G401.6 (cell line): ENCODE measurements around the gene PHLDB2.

Source experiments
- FAIRE-seq: peaks from 2 replicates; lab custom pipeline; 2012; peaks lifted over from hg19 to GRCh38; lab: Jason Lieb, UNC

PHLDB2 gene

DNA sequence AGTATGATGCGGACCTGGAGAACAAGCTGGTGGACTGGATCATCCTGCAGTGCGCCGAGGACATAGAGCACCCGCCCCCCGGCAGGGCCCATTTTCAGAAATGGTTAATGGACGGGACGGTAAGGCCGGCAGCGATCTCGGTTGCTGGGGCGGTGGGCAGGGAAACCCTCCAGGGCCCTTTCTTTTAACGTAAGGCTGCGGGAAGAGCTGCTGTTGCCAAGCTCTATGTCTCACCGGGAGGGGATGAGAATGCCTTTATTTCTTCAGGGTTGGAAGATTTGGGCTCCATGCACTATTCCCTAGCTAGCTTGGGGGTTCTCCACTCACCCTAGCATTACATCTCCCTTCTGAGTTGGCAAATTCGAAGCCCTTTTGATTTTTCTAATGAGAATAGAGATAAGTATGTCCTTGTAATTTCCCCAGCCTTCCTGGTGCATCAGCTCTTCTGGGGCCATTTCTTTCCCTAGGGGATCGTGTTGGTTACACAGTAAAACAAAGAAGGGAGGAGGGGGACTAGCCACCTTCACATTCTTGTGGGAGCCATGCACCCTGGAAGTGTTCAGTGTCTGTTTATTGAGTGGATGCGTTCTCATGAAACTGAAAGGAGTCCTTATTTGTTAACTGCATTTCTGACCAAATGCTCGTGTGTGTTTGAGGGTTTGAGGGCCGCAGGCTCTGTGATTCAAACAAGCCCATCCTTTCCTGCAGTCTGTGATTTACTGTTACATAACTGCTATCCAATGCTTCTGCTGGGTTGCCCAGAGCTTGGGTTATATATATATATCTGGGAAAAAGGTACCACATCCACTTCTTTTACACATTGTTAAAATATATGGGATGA, 140.6 kb downstream of the PHLDB2 start:
- FAIRE-seq, result no peak

DNA sequence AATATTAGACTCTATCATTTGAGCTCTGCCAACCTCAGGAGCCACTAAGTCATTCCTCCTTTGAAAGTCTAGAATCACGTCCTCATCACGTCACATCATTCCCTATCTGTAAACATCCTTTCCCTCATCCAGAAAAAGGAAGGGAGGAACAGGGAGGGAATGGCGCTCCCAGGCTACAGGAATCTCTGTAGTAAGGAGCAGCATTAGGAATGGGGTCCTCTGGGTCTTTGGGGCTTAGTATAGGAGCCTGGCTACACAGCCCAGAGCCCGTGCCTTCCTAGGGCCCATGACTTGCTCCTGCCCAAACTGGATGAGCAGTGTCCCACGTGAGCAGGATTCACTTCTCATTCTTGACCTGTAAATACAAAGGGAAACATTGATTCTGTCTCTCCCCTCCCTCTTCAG, 141.3 kb downstream of the PHLDB2 start:
- FAIRE-seq, result no peak

DNA sequence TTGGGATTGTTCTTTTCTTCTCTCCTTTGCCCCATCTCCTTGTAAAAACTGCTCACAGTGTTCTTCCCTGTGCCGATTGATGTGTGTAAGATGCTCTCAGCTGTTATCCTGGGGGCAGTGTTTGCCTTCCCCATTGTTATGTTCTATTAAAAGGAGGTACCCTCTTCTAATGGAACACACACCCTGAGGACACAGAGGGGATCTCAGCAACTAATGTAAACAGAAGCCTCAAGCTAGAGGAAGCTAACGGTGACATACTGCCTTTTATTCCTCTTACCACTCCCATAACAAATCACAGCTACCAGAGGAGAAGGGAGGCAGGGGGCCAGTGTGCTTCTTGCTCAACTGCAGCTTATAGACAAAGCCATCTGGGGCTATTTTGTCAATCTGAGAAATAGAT, 141.9 kb downstream of the PHLDB2 start:
- FAIRE-seq, result no peak

DNA sequence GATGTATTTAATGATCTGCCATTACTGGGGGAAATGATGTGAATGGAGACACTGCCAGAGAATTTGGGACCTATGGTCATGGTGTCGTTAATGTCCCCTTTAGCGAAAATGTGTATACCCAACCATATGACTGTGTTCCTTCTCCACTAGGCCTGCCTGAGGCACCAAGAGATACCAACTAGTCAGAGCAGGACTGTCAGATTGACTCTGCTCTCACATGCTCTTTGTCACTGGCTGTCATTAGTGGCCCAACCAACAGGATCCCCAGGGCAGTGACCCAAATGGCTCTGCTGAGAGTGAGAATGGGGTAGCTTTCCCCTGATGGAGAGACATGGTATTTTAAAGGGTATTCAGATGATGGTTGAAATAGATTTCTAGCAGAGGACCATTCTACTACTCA, 142.5 kb downstream of the PHLDB2 start:
- no peak for FAIRE-seq

DNA sequence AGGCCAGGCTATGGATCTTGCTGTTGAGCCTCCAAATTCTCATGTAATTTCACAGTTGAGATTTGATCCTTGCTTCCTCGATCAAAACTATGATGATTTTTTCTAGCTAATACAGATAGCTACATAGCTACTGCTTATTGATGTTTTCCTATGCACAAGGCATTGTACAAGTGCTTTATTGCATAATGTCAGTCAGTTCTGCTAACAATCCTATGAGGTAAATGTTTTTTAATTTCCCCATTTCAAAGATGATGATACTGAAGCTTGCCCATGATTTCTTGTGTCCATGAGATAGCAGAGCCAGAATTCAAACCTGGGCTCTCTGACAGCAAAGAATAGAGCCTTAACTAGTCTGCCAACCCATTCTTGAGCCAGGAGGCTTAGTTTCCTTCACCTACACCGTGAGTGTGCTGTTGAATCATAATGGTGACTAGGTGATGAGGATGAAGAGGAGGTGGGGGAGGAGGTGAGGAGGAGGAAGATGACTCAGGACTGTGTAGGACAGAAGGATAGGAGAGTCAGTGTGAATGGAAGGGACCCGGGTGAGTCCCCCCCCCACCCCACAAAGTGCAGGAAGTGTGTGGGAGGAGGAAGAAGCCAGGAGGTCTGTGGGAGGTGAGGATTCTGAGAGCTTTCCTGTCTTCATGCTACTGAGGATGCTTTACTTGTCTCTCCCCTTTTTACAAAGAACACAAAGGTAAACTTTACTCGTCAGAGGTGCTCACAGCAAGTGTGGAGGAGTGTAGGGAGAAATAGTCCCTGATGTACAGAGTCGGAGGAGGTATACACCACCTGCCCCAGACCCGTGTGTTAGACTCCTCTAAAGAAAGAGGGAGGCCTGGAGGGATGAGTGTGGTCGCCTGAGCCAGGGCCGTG, 143.3 kb downstream of the PHLDB2 start:
- no peak for FAIRE-seq

DNA sequence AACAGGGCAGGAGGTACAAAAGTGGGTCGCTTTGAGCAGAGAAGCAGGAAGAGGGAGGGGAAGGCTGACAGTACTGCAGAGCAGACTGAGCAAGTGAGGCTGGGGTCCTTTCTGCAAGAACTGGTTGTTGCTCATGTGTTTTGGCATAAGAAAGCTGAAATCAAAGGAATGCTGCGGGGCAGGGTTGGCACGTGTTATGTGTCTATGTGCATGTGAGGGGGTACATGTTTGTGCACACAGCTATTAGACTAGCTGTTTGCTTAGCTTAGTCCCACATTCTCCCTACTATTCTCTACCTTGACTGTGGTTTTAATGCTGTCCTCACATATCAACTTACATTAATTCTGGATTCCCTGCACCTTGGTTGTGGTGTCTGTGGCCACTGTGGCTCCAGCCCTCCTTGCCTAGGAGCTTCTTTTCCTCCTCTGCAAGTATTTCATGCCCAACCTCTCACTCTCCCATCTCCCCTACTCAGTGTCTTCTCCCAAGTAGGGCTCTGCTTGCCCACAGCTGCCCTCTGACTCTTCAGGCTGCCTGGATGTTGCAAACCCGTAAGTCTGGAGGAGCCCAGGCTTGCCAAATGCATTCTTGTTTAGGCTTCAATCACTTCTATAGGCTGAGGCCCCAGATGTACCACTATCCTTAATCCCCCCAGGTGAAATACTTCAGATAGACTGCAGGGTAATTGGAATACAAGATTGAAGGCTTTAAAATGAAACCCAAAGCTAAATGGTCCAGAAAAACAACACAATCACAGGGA, 144.4 kb downstream of the PHLDB2 start:
- no peak for FAIRE-seq

DNA sequence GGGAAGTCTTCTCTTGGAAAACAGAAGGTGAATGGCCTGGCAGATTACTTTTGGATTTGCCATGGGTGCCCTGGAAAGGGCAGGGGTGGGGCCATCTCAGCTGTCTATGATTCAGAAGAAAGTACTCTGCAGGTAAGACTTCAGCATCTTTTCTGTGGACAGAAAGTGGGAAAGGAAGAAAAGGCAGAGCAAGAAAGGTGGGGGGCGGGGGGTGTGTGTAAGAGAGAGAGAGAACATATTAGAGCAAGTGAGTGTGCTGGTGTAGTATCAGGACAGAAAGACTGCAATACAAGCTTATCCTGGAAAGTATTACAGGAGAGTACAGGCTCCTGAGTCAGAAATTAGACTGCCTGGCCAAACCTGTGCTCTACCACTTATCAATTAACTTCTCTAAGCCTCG, 145.1 kb downstream of the PHLDB2 start:
- FAIRE-seq, result no peak

DNA sequence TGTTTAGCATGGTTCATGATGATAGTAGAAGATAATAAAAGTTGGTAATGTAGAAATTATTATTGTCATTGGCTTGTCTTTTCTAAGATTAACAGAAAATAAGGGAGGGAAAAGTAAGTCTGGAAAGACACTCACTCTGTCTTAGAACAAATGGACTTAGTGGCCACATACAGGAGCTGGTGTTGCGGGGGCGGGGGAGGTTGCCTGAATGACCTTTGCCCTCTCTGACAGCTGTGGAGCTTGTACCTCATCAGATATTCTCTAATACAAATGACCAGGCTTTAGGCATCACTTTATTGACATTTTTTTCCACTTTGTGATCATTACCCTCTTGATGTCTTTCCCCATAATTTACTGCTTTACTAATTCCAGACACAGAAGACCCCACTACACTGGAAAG, 145.6 kb downstream of the PHLDB2 start:
- FAIRE-seq, result no peak

DNA sequence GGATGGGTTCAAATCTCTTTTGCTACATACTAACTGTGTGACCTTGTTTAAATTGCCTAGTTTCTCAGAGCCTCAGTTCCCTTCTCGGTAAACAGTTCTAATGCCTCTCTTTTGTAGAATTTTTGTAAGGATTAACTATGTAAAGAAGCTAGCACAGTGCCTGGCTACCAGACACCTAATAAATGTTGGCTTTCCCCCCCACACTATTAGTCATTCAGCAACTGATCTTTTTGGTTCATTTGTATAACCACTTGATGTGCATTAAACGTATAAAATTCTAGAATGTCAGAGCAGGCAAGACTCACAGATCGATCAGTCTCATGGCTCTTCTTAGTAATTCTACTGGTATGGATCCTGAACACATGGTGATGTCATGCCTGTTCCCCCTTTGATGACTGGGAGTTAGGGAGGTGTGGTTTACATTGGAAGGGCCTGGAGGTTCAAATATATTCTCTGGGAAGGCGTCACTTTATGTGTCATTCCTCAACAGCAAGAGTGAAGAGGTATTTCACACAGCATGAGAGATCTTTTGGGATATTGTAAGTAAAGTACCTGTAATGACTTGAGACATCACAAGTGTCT, 146.1 kb downstream of the PHLDB2 start:
- no peak for FAIRE-seq

DNA sequence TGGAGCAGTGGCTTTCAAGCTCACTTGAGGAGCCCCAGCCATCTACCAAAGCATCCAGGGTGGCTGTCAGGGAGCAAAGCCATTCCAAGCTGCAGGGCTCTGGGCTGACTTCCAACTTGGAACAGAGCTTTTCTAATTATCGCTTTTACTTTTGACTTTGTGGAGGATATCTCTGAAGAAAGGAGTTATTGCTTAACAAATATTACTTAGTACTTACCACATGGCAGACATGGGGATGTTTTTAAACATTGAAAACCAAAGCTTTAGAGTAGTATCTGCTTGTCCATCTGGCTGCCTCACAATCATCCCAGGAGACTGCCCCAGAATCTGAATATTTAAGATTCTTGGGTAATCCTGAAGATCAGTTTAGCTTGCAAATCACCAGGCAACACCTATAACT, 148.6 kb downstream of the PHLDB2 start:
- no peak for FAIRE-seq

DNA sequence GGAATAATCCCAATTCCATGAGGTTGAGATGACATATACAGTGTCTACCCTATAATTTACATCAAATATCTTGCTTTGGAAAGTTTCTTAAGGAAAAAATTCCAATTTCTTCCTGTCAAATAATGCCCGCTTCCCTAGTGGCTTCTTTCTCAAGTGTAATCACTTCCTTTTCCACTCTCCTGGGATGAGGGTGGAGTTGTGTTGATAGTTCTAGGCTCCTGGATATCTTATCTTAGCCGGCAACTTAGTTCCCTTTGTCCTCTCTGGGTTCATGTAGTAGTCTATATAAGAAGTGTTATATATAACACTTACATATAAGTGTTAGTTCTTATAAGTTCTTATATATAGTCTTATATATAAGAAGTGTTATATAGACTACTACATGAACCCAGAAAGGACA, 150.6 kb downstream of the PHLDB2 start:
- FAIRE-seq, result no peak

DNA sequence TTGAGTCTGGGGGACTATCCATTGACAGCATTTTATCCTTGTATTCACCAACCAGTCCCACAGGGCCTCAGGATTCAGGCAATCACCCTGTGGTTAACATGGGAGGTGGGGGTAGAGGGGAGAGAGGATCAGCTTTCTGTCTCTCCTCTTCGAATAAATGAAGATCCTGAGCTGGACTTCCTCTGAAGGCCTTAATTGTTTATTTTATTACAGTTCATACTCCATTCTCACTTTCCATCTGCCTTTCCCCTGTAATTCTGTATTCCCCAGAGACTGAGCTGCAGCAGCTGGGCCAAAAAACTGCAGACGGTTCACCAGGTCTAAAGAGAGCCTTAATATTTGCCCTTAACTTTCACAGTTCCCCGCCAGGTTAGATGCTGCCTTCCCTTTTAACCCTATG, 151.6 kb downstream of the PHLDB2 start:
- FAIRE-seq, result no peak

DNA sequence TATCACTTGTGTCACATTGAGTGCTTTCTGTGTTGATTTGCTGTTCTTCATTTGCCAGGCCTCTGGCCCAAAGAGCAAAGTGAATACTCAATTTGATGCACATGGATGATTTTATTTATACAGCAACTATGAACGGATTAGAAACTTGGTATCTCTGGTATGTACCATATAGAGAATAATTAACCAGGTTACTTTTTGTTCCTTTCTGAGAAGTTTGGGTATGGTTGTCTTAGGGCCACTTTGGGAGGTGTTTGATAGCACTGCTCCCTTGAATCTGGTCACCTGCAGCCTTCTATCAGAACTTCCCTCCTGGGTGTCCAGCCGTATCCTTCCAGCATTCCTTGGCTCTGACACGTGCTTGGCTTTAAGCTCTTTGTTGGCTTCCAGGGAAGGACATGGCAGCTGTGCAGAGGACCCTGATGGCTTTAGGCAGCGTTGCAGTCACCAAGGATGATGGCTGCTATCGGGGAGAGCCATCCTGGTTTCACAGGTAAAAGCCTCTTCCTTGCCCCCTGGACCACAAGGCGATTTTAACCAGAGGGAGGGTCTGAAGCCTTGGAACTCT, 152.4 kb downstream of the PHLDB2 start:
- no peak for FAIRE-seq

DNA sequence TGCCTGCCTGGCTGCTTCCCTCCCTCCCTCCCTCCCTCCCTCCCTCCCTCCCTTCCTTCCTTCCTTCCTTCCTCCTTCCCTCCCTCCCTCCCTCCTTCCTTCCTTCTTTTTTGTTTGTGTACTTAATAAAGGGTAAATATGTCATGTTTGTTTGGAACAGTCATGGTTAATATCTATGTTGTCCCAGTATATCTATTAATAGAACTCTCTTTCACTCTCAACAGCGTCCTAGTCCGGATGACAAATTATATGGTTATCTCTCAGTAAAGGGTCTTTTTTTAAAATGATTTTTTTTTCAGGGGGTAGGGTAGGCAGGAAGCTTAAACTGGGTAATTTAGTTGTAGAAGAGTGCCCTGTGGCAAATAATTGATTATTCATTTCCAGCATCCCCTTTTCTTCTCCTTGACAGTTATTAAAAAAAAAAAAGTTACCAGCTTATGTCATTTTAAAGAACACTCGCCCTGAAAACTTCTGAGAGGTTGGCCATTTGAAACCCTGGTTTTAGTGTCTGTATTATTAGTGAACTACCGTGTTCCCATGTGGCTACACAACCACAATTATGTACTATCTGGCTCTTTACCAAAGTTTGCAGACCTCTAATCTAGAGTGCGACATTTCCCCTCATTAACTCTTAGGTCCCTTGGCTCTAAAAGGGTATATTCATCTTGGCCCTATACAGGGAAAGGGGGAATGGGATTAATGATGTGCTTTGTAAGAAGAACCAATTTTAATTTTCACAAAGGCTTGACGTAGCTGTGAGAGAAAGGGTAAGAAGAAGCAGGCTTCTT, 153.3 kb downstream of the PHLDB2 start:
- FAIRE-seq, result no peak

DNA sequence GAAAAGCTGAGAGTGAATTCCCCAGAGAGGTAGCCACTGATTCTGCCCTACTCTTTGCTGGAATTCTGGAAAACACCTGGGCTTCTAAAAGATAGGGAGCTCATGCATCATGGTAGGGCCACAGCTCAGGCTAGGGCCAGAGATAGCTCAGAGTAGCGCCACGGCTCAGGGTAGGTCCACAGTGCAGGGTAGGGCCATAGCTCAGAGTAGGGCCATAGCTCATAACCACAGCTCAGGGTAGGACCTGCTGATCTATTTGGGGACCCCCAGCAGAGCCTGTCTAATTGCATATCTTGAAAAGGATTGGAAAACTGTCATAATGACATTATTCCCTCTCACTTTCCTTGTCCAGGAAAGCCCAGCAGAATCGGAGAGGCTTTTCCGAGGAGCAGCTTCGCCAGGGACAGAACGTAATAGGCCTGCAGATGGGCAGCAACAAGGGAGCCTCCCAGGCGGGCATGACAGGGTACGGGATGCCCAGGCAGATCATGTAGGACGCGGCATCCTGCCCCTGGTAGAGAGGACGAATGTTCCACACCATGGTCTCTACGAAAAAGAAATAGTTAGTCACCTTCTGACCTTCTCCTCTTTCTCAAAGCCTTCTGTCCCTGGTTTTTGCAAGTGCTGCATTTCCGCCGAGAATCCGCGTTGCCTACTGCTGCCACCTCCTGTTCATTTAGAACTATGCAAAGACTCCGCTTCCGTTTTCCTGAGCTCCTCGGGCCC, 154.2 kb downstream of the PHLDB2 start:
- peak; percentile 80 for FAIRE-seq

DNA sequence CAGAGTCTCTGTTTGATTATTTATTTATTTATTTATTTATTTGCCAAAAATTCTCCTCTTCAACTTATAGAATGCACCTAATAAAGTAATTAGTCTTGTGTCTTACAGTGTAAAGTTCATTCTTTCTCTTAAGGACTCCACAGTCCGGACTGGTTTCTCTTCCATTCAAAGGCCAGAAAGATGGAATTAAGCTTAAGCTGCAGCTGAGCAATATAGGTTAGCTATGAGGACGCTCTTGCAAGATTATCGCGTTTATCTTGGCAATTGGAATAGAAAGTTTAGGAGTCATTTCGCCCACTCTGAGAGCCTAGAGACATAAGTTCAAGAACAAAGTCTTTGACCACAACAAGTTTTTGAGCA, 154.7 kb downstream of the PHLDB2 start:
- FAIRE-seq, result no peak

DNA sequence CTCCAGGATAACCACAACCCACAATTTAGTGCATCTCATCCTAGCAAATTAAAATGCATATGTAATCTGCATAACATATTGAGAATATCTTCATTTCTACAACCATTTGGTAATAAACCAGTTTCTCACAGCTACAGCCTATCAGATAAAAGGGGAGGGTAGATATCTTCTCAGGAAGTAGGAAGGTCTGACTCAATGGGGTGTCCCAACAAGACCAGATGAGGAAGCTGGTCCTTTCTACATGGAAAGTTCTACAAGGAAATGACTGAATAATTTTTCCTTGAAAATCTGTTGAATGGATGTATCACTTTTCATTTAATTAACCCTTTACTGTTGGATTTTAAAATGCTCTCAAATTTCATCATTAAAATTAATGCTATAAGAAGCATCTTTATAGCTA, 158.0 kb downstream of the PHLDB2 start:
- FAIRE-seq, result no peak

DNA sequence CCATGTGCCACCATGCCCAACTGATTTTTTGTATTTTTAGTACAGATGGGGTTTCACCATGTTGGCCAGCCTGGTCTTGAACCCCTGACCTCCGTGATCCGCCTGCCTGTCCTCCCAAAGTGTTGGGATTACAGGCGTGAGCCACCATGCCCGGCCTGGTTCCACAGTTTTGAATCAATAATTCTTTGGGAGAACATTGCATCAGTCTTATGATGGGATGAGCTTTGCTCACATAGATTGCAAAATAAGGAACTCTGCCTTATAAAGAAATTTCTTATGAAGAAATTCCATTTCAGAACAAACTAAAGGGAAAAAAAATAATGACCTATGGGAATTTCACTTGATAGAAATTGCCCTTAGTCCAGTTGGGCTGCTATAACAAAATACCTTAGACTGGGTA, 159.6 kb downstream of the PHLDB2 start:
- FAIRE-seq, result no peak

DNA sequence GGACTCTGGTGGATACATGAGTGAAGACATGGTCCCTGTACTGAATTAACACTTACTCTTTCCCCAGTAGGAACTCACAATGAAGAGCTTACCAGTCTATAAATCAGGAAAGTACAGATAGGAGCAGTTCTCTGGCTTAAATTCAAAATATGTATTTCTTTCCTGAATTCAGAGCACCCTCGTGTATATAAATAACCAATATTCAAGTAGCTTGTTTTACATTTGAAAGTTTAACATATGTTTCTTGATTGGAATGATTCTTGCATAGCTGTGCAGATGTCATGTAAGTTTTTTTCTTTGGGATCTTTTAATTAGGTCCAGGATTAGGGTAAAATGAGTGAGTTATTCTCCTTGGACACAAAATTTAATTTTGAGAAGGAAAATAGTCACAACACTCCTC, 160.7 kb downstream of the PHLDB2 start:
- no peak for FAIRE-seq

DNA sequence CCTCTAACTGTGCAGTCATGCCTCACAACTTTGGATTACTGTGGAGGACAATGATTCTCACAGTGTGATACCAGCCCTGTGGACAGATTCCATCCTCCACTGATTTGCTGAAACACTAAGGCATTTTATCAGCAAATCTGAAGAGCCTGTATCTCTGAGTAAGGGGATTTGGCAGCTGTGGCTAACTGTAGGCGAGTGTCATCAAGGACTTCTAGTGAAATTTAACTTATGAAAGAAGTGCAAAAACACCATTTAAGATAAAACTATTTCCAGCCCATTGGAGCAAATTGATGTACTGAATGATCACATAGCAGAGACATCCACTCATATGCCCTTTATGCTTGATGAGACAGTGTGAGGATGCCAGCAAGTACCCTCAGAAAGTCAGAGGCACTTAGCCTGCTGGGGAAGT, 161.6 kb downstream of the PHLDB2 start:
- FAIRE-seq, result no peak
